Endodermal cell (in vitro differentiated cells): ENCODE results near the gene VANGL1. TPM values are rescaled to one million over a fixed set of nuclear protein-coding genes. Genes with fewer than 3 reads are reported as not detected.
A peak's percentile ranks its signal among the peaks of the same experiment; 100 is the strongest.

Experiments used
- DNase-seq: peaks from one replicate; pipeline ENCODE4 v3.0.0-alpha.2; 2017
- H3K27ac ChIP-seq: 2 replicates; pipeline ENCODE4 v1.5.1; 2013; ENCODE audit warnings: mild to moderate bottlenecking, low read depth, low read length, moderate library complexity
- H3K27me3 ChIP-seq: 2 replicates; pipeline ENCODE4 v1.6.1; 2013; ENCODE audit warnings: mild to moderate bottlenecking, low read length, moderate library complexity; ENCODE audit not compliant: insufficient read depth, control insufficient read depth, poor library complexity, severe bottlenecking
- H3K36me3 ChIP-seq: 2 replicates; pipeline ENCODE4 v1.7.0; 2013; ENCODE audit warnings: mild to moderate bottlenecking, low read length, moderate library complexity; ENCODE audit not compliant: control insufficient read depth, insufficient read depth
- H3K4me1 ChIP-seq: one replicate; pipeline ENCODE4 v1.7.0; 2013; ENCODE audit warnings: low read length; ENCODE audit not compliant: control insufficient read depth, insufficient read depth
- H3K4me3 ChIP-seq: 2 replicates; pipeline ENCODE4 v1.5.1; 2013; ENCODE audit warnings: mild to moderate bottlenecking, low read length, moderate library complexity
- H3K9ac ChIP-seq: 2 replicates; pipeline ENCODE4 v1.6.1; 2013; ENCODE audit warnings: mild to moderate bottlenecking, low read length, moderate library complexity; ENCODE audit not compliant: poor library complexity, severe bottlenecking; ENCODE audit errors: extremely low read depth
- H3K9me3 ChIP-seq: 2 replicates; pipeline ENCODE4 v1.6.1; 2013; ENCODE audit warnings: mild to moderate bottlenecking, low read length, moderate library complexity; ENCODE audit not compliant: control insufficient read depth
- H3K27ac Mint-ChIP-seq: 2 replicates; pipeline ENCODE4 v1.8.0; 2020; ENCODE audit warnings: mixed read lengths
- H3K27me3 Mint-ChIP-seq: 2 replicates; pipeline ENCODE4 v1.8.0; 2021; ENCODE audit warnings: mild to moderate bottlenecking, mixed read lengths; ENCODE audit not compliant: insufficient read depth
- H3K36me3 Mint-ChIP-seq: 2 replicates; pipeline ENCODE4 v1.8.0; 2020; ENCODE audit warnings: low read depth, mixed read lengths
- H3K4me1 Mint-ChIP-seq: 2 replicates; pipeline ENCODE4 v1.8.0; 2020; ENCODE audit warnings: mixed read lengths
- H3K4me3 Mint-ChIP-seq: 2 replicates; pipeline ENCODE4 v1.8.0; 2020; ENCODE audit warnings: mild to moderate bottlenecking, moderate library complexity, mixed read lengths
- H3K9me3 Mint-ChIP-seq: 2 replicates; pipeline ENCODE4 v1.8.0; 2020; ENCODE audit warnings: mild to moderate bottlenecking, mixed read lengths
- WGBS, 2 experiments: methylation state at CpG; one replicate each; pipeline versions ENCODE4 v1.1.5 to v1.1.7; 2013; ENCODE audit warnings: missing lambda C conversion rate in 2 of 2, mixed read lengths in 1 of 2; ENCODE audit not compliant: insufficient coverage in 1 of 2, insufficient read length in 1 of 2; 5-methylcytosine and 5-hydroxymethylcytosine counted together
- total RNA-seq, 2 donors: library from RNA; stranded (reverse); fragmentation: NEBNext Ultra II Directional in 1 of 2; extraction: Animal tissue kit (Norgen Biotek cat#: 25700) in 1 of 2; gene quantifications; 2 replicates in 1 of 2; 3 replicates in 1 of 2; pipeline ENCODE4 v1.2.1, GENCODE V29; 2021
- TF ChIP-seq, protein P1 (sequence below): fragments of 200-600 bp; sonication (generic); conservative IDR thresholded peaks from 2 replicates; pipeline ENCODE4 v1.5.0; 2021; ENCODE audit warnings: antibody characterized with exemption, mild to moderate bottlenecking

Gene VANGL1
- total RNA-seq, 2 donors from 2014 or later, result 47.2 to 66.4 TPM

DNA sequence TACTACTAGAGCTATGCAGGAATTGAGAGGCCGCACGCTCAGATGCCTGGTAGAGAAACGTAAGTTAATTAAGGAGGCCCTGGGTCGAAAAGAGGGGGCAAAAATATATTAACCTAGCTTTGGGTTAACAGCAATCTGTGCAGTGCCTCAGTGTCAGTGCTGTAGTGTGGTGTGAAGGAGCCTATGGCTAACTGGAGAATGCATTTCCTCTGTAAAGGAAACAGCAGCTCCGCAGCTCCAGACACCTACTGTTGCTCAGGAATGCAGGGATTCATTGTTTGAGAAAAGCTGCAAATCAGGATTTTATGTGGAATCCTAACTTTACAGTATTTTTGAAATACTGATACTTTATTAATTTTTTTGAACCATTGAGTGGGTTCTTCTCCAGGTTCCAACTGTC, 18.4 kb downstream of the VANGL1 start:
- Histone ChIP-seq H3K4me3 (no peak overlapping the region), H3K27ac (no peak overlapping the region), H3K27me3 (no peaks in the 10 kb centered on the region), H3K9me3 (no peaks in the 10 kb centered on the region), H3K9ac (no peak overlapping the region), H3K4me1 (peaks cover 16% of the 10 kb centered on the region), H3K36me3 (peaks cover 98% of the 10 kb centered on the region)
- TF ChIP-seq, protein P1, sequence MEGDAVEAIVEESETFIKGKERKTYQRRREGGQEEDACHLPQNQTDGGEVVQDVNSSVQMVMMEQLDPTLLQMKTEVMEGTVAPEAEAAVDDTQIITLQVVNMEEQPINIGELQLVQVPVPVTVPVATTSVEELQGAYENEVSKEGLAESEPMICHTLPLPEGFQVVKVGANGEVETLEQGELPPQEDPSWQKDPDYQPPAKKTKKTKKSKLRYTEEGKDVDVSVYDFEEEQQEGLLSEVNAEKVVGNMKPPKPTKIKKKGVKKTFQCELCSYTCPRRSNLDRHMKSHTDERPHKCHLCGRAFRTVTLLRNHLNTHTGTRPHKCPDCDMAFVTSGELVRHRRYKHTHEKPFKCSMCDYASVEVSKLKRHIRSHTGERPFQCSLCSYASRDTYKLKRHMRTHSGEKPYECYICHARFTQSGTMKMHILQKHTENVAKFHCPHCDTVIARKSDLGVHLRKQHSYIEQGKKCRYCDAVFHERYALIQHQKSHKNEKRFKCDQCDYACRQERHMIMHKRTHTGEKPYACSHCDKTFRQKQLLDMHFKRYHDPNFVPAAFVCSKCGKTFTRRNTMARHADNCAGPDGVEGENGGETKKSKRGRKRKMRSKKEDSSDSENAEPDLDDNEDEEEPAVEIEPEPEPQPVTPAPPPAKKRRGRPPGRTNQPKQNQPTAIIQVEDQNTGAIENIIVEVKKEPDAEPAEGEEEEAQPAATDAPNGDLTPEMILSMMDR, result no peak
- Mint-ChIP-seq H3K4me1 (peaks cover 49% of the 10 kb centered on the region), H3K4me3 (no peak overlapping the region), H3K27me3 (no peaks in the 10 kb centered on the region), H3K27ac (peak overlapping the region; percentile 89), H3K36me3 (peaks cover 94% of the 10 kb centered on the region), H3K9me3 (no peaks in the 10 kb centered on the region)
- no peak for DNase-seq
- WGBS, 2 experiments, result 86 to 88% methylated on average over 5 of the region's 5 CpGs

DNA sequence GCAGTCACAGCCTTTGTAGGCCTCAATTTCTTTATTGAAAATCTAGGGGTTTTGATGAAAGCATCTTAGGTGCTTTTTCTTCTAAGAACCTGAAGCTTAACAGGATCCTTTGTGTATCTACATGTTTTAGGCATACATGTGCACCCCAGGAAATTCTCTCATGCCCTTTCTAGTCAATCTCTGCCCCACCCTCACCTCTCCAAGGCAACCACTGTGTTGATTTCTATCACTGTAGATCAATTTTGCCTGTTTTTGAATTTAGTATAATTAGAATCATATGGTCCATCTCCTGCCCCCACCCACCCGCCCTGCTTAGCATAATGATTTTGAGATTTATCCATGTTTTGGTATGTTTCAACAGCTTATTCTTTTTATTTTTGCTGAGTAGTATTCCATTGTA, 19.4 kb downstream of the VANGL1 start:
- peaks cover 16% of the 10 kb centered on the region for H3K4me1 ChIP-seq

DNA sequence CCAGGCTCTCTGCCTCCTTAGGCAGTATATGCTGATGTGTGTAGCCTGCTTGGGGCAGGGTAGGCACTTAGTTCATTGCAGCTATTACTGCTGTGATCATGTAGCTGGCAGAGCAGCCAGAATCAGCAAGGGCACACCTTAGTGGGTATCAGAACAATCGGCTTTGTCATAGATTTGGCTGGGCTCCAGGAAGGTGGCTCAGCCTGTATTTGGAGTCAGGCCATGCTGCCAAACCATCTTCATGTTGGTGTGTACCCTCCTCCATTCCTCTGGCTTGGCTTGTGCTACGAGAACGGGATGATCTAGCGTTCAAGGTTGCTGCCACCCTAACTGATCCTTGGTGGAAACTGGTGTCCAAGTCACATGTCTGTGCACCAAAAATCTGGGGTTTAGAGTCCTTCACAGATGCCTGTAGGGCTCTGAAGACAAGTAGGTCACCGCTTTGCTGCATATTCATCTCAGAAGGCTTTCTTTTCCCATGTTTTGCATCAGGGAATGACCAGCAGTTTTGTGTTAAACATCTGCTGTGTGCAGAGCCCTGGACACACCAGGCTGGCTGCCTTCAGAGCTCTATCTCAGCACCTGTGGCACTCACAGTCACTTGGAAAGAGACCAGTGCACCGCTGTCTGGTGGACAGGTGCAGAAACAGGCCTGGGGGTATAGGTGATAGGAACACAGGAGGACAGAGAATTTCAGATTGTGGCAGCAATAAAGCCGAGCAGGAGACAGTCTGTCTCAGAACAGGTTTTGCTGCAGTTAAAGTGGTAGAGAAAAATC, 23.7 kb downstream of the VANGL1 start:
- 92 to 96% methylated on average over 7 of the region's 7 CpGs for WGBS, 2 experiments
- H3K27ac Mint-ChIP-seq, result peak overlapping the region; percentile 67
- DNase-seq, result no peak
- H3K36me3 ChIP-seq, result peaks cover 98% of the 10 kb centered on the region
- H3K9me3 ChIP-seq, result peaks cover 6% of the 10 kb centered on the region
- H3K27ac ChIP-seq, result no peak overlapping the region
- no peaks in the 10 kb centered on the region for H3K27me3 ChIP-seq
- no peaks in the 10 kb centered on the region for H3K27me3 Mint-ChIP-seq
- TF ChIP-seq, protein P1, result no peak
- peaks cover 95% of the 10 kb centered on the region for H3K36me3 Mint-ChIP-seq
- H3K4me1 Mint-ChIP-seq, result peaks cover 11% of the 10 kb centered on the region
- H3K4me1 ChIP-seq, result peaks cover 4% of the 10 kb centered on the region
- no peak overlapping the region for H3K4me3 ChIP-seq
- H3K9me3 Mint-ChIP-seq, result no peaks in the 10 kb centered on the region
- H3K9ac ChIP-seq, result no peak overlapping the region
- H3K4me3 Mint-ChIP-seq, result no peak overlapping the region

More for the DNA sequence above, 19.4 kb downstream of the VANGL1 start:
- Mint-ChIP-seq H3K4me1 (peaks cover 41% of the 10 kb centered on the region), H3K4me3 (no peak overlapping the region), H3K36me3 (peaks cover 96% of the 10 kb centered on the region), H3K27me3 (no peaks in the 10 kb centered on the region), H3K27ac (no peak overlapping the region), H3K9me3 (no peaks in the 10 kb centered on the region)
- no peak overlapping the region for H3K27ac ChIP-seq
- no peak overlapping the region for H3K4me3 ChIP-seq
- H3K9ac ChIP-seq, result no peak overlapping the region
- 100% methylated on average over 1 of the region's 1 CpG; no CpG with 5 or more reads in 1 of the 2 experiments for WGBS, 2 experiments
- H3K27me3 ChIP-seq, result no peaks in the 10 kb centered on the region
- no peak for DNase-seq
- TF ChIP-seq, protein P1, result no peak
- peaks cover 98% of the 10 kb centered on the region for H3K36me3 ChIP-seq
- no peaks in the 10 kb centered on the region for H3K9me3 ChIP-seq
